ENCODE measurements around the gene TPD52L2. TPM values are rescaled to one million over a fixed set of nuclear protein-coding genes. Genes with fewer than 3 reads are reported as not detected.
A peak's percentile ranks its signal among the peaks of the same experiment; 100 is the strongest.

The TPD52L2 gene
- total RNA-seq, 2 experiments from 2014 or later = 15.1 to 15.3 TPM

GRCh38 chr20:63892402-63892801, 27.3 kb downstream of the TPD52L2 start:
- no peak overlapping the region for H3K4me3 ChIP-seq (ENCODE audit: low read length)

DNA sequence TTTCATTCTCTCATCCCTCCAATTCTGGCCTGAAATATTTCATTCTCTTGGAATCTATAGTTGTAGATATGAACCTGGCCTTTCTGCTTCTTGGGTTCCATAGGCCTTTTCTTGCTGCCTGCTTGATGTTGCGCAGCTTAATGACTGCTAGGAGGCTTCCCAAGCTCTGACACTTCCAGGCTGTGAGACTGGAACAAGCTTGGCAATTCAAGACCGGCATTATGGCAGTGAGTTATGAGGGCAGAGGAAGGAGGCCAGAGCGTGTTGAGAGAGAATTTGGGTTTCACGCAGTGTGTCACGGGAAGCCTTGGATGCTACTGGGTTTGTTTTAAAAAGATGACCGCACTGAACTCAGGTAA, 28.9 kb downstream of the TPD52L2 start:
- ATAC-seq (ENCODE audit: poor library complexity) = no peak
- H3K27me3 Mint-ChIP-seq = no peaks in the 10 kb centered on the region
- TF ChIP-seq, protein P1, sequence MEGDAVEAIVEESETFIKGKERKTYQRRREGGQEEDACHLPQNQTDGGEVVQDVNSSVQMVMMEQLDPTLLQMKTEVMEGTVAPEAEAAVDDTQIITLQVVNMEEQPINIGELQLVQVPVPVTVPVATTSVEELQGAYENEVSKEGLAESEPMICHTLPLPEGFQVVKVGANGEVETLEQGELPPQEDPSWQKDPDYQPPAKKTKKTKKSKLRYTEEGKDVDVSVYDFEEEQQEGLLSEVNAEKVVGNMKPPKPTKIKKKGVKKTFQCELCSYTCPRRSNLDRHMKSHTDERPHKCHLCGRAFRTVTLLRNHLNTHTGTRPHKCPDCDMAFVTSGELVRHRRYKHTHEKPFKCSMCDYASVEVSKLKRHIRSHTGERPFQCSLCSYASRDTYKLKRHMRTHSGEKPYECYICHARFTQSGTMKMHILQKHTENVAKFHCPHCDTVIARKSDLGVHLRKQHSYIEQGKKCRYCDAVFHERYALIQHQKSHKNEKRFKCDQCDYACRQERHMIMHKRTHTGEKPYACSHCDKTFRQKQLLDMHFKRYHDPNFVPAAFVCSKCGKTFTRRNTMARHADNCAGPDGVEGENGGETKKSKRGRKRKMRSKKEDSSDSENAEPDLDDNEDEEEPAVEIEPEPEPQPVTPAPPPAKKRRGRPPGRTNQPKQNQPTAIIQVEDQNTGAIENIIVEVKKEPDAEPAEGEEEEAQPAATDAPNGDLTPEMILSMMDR (IDR thresholded peaks at IDR 0.05) = no peak
- no peaks in the 10 kb centered on the region for H3K9me3 Mint-ChIP-seq
- POLR2A ChIA-PET = interaction anchor here (0.8 to 4.9 kb wide), 2 partner anchors 29 to 95 kb away, joined by 3 to 23 read pairs; partner anchors contain the start of gene TPD52L2
- CTCF ChIA-PET = interaction anchor here (0.6 to 1.3 kb wide), 3 partner anchors 29 to 109 kb away, joined by 3 read pairs; no protein-coding TSS in a partner anchor
- peaks cover 43% of the 10 kb centered on the region for H3K4me1 Mint-ChIP-seq (ENCODE audit: low read depth)
- DNase-seq = no peak
- Histone ChIP-seq H3K36me3 (ENCODE audit: insufficient read depth, low read length) (peaks cover 12% of the 10 kb centered on the region), H3K9me3 (ENCODE audit: control insufficient read depth in 1 of 2, insufficient read depth in 1 of 2, low read length in 2 of 2) (no peaks in the 10 kb centered on the region), H3K4me3 (ENCODE audit: low read length) (no peak overlapping the region), H3K27ac (ENCODE audit: low read depth in 1 of 2, low read length in 2 of 2) (no peak overlapping the region), H3K4me1 (ENCODE audit: insufficient read depth, low read length) (peaks cover 39% of the 10 kb centered on the region), H3K27me3 (ENCODE audit: control insufficient read depth in 1 of 2, insufficient read depth in 2 of 2, low read length in 2 of 2) (no peaks in the 10 kb centered on the region)
- peak overlapping the region; percentile 89 for H3K4me3 Mint-ChIP-seq
- intact Hi-C loops (cut with DNase I, micrococcal nuclease) = loop anchor here in 1 of 2 experiments (2.0 kb wide), 1 partner anchor 29 kb away; the partner anchor contains the start of gene TPD52L2
- H3K27ac Mint-ChIP-seq = peak overlapping the region; percentile 70
- peaks cover 38% of the 10 kb centered on the region for H3K36me3 Mint-ChIP-seq (ENCODE audit: low read depth)

More at GRCh38 chr20:63892402-63892801, 27.3 kb downstream of the TPD52L2 start:
- Mint-ChIP-seq H3K4me3 (peak overlapping the region; percentile 45), H3K36me3 (ENCODE audit: low read depth) (peaks cover 38% of the 10 kb centered on the region), H3K27ac (peak overlapping the region; percentile 42), H3K4me1 (ENCODE audit: low read depth) (peaks cover 27% of the 10 kb centered on the region), H3K9me3 (no peaks in the 10 kb centered on the region), H3K27me3 (no peaks in the 10 kb centered on the region)
- DNase-seq (no peak), ATAC-seq (ENCODE audit: poor library complexity) (no peak)
- peaks cover 23% of the 10 kb centered on the region for H3K4me1 ChIP-seq (ENCODE audit: insufficient read depth, low read length)
- no peaks in the 10 kb centered on the region for H3K9me3 ChIP-seq (ENCODE audit: control insufficient read depth in 1 of 2, insufficient read depth in 1 of 2, low read length in 2 of 2)
- intact Hi-C loops (cut with DNase I, micrococcal nuclease) = no loop called here
- H3K36me3 ChIP-seq (ENCODE audit: insufficient read depth, low read length) = peaks cover 21% of the 10 kb centered on the region
- TF ChIP-seq, protein P1 (IDR thresholded peaks at IDR 0.05) = no peak
- no peak overlapping the region for H3K27ac ChIP-seq (ENCODE audit: low read depth in 1 of 2, low read length in 2 of 2)
- ChIA-PET CTCF (no interaction called here), POLR2A (no interaction called here)
- H3K27me3 ChIP-seq (ENCODE audit: control insufficient read depth in 1 of 2, insufficient read depth in 2 of 2, low read length in 2 of 2) = no peaks in the 10 kb centered on the region

- CTCF ChIA-PET = interaction anchor here (0.6 to 1.3 kb wide), 3 partner anchors 30 to 113 kb away, joined by 3 read pairs; no protein-coding TSS in a partner anchor
- TF ChIP-seq, protein P1 (IDR thresholded peaks at IDR 0.05) = no peak
- Mint-ChIP-seq H3K27me3 (no peaks in the 10 kb centered on the region), H3K4me1 (ENCODE audit: low read depth) (peaks cover 47% of the 10 kb centered on the region), H3K36me3 (ENCODE audit: low read depth) (peaks cover 32% of the 10 kb centered on the region), H3K27ac (peak within 1 kb of the TSS; percentile 93), H3K9me3 (no peaks in the 10 kb centered on the region), H3K4me3 (peak within 1 kb of the TSS; percentile 99)
- POLR2A ChIA-PET = interaction anchor here (1.1 to 4.9 kb wide), 3 partner anchors 17 to 185 kb away, joined by 3 to 23 read pairs (median 3); partner anchors contain the start of genes OPRL1, RGS19 and TPD52L2
- H3K27ac ChIP-seq (ENCODE audit: low read depth in 1 of 2, low read length in 2 of 2) = peak within 1 kb of the TSS; percentile 59 to 75
- H3K36me3 ChIP-seq (ENCODE audit: insufficient read depth, low read length) = peaks cover 6% of the 10 kb centered on the region
- DNase-seq (peak; percentile 94 to 99 (median 98)), ATAC-seq (ENCODE audit: poor library complexity) (peak; percentile 88)
- peaks cover 41% of the 10 kb centered on the region for H3K4me1 ChIP-seq (ENCODE audit: insufficient read depth, low read length)
- no peaks in the 10 kb centered on the region for H3K9me3 ChIP-seq (ENCODE audit: control insufficient read depth in 1 of 2, insufficient read depth in 1 of 2, low read length in 2 of 2)
- no peaks in the 10 kb centered on the region for H3K27me3 ChIP-seq (ENCODE audit: control insufficient read depth in 1 of 2, insufficient read depth in 2 of 2, low read length in 2 of 2)
- intact Hi-C loops (cut with DNase I, micrococcal nuclease) = loop anchor here in 1 of 2 experiments (1.0 to 2.0 kb wide), 3 partner anchors 30 to 169 kb away; partner anchors contain the start of genes TCEA2, TPD52L2 and UCKL1
- H3K4me3 ChIP-seq (ENCODE audit: low read length) = peak within 1 kb of the TSS; percentile 61
Observed at GRCh38 chr20:63894358-63895201, 29.5 kb downstream of the TPD52L2 start, which contains the start of gene DNAJC5. DNAJC5 (plus strand) TSS chr20:63895126; CDS start chr20:63928346, 33,220 bp downstream.
